SU-DHL-6 (cell line): Measurements from ENCODE around the gene ZBTB16.

Source experiments
- H2AFZ ChIP-seq: fragments of 200-600 bp; sonication (generic); 2 replicates; pipeline ENCODE4 v1.6.1; 2014; ENCODE audit warnings: low read depth, mild to moderate bottlenecking, moderate library complexity, mixed read lengths, antibody characterized with exemption, low read length; ENCODE audit not compliant: severe bottlenecking
- H3F3A ChIP-seq: fragments of 200-600 bp; shearing (Covaris generic); 2 replicates; pipeline ENCODE4 v1.6.0; 2016; ENCODE audit warnings: antibody characterized with exemption, mild to moderate bottlenecking; ENCODE audit not compliant: insufficient read depth
- H3K27ac ChIP-seq: fragments of 200-600 bp; sonication (generic); 2 replicates; pipeline ENCODE4 v1.5.1; 2016; ENCODE audit warnings: low read depth, mild to moderate bottlenecking, low read length, moderate library complexity, mixed read lengths
- H3K27me3 ChIP-seq: fragments of 200-600 bp; sonication (generic), shearing (Covaris generic); 2 replicates; pipeline ENCODE4 v1.6.0; 2014; ENCODE audit warnings: mild to moderate bottlenecking, low read length
- H3K36me3 ChIP-seq: fragments of 200-600 bp; sonication (generic); 2 replicates; pipeline ENCODE4 v1.6.1; 2014; ENCODE audit warnings: mild to moderate bottlenecking, low read length, mixed read lengths
- H3K4me2 ChIP-seq: fragments of 300-600, 200-600 bp; shearing (Covaris generic), sonication (generic); 2 replicates; pipeline ENCODE4 v1.6.0; 2014; ENCODE audit warnings: low read length, low read depth, mild to moderate bottlenecking; ENCODE audit not compliant: poor library complexity, severe bottlenecking
- H3K4me3 ChIP-seq: fragments of 200-600 bp; sonication (generic); 2 replicates; pipeline ENCODE4 v1.5.1; 2014; ENCODE audit warnings: antibody characterized with exemption, low read length, mild to moderate bottlenecking, mixed read lengths; ENCODE audit not compliant: insufficient read depth, poor library complexity, severe bottlenecking
- H3K79me2 ChIP-seq: fragments of 200-600 bp; sonication (generic); 2 replicates; pipeline ENCODE4 v1.6.1; 2014; ENCODE audit warnings: mild to moderate bottlenecking, low read length, moderate library complexity; ENCODE audit not compliant: insufficient read depth
- H3K9ac ChIP-seq: fragments of 200-600 bp; sonication (generic); 2 replicates; pipeline ENCODE4 v1.7.0; 2014; ENCODE audit warnings: mild to moderate bottlenecking, low read length
- H3K9me2 ChIP-seq: fragments of 200-600 bp; sonication (generic); replicated peaks from 2 replicates; pipeline ENCODE4 v1.6.1; 2014; ENCODE audit warnings: low read length; ENCODE audit not compliant: insufficient read depth
- H3K9me3 ChIP-seq: fragments of 200-600 bp; sonication (generic); 2 replicates; pipeline ENCODE4 v1.6.1; 2014; ENCODE audit warnings: low read length, mixed read lengths; ENCODE audit not compliant: insufficient read depth
- H4K20me1 ChIP-seq: fragments of 200-600 bp; sonication (generic); 2 replicates; pipeline ENCODE4 v1.6.1; 2014; ENCODE audit warnings: low read depth, mild to moderate bottlenecking, antibody characterized with exemption, low read length, moderate library complexity, mixed read lengths
- CTCF ChIP-seq: fragments of 200-600 bp; sonication (generic); IDR thresholded peaks from one replicate; pipeline ENCODE4 v1.5.1; 2017; ENCODE audit warnings: antibody characterized with exemption, mild to moderate bottlenecking, low read length, moderate library complexity; ENCODE audit not compliant: insufficient read depth, poor library complexity, severe bottlenecking
- EZH2phosphoT487 ChIP-seq: fragments of 200-600 bp; sonication (generic), shearing (Covaris generic); conservative IDR thresholded peaks from 2 replicates; pipeline ENCODE4 v1.6.1; 2018; ENCODE audit warnings: mild to moderate bottlenecking, antibody characterized with exemption, low read length, moderate library complexity, mixed read lengths

ZBTB16 gene

GRCh38 chr11:114147375-114148012 lies 88.0 kb downstream of the ZBTB16 start:
- Histone ChIP-seq H3K36me3 (no peaks in the 10 kb centered on the region), H3K27me3 (no peaks in the 10 kb centered on the region), H3F3A (no peaks in the 10 kb centered on the region), H3K27ac (no peak overlapping the region), H3K79me2 (no peaks in the 10 kb centered on the region), H3K4me2 (no peak overlapping the region), H4K20me1 (no peaks in the 10 kb centered on the region), H3K9me3 (no peaks in the 10 kb centered on the region), H2AFZ (no peak overlapping the region), H3K9ac (no peak overlapping the region), H3K9me2 (no peaks in the 10 kb centered on the region), H3K4me3 (no peak overlapping the region)
- TF ChIP-seq CTCF (no peak), EZH2phosphoT487 (no peak)

GRCh38 chr11:114148013-114148382 lies 88.5 kb downstream of the ZBTB16 start:
- Histone ChIP-seq H3K9me3 (no peaks in the 10 kb centered on the region), H3K9me2 (no peaks in the 10 kb centered on the region), H3K79me2 (no peaks in the 10 kb centered on the region), H3K27me3 (no peaks in the 10 kb centered on the region), H3F3A (no peaks in the 10 kb centered on the region), H4K20me1 (no peaks in the 10 kb centered on the region), H2AFZ (no peak overlapping the region), H3K4me3 (no peak overlapping the region), H3K4me2 (no peak overlapping the region), H3K36me3 (no peaks in the 10 kb centered on the region), H3K9ac (no peak overlapping the region), H3K27ac (no peak overlapping the region)
- no peak for TF ChIP-seq EZH2phosphoT487
- no peak for TF ChIP-seq CTCF

GRCh38 chr11:114149689-114150407 lies 90.3 kb downstream of the ZBTB16 start:
- Histone ChIP-seq H3K4me3 (no peak overlapping the region), H3K4me2 (no peak overlapping the region), H4K20me1 (no peaks in the 10 kb centered on the region), H3K36me3 (no peaks in the 10 kb centered on the region), H2AFZ (no peak overlapping the region), H3K27me3 (no peaks in the 10 kb centered on the region), H3F3A (no peaks in the 10 kb centered on the region), H3K79me2 (no peaks in the 10 kb centered on the region), H3K9me2 (no peaks in the 10 kb centered on the region), H3K9ac (no peak overlapping the region), H3K27ac (no peak overlapping the region), H3K9me3 (no peaks in the 10 kb centered on the region)
- TF ChIP-seq CTCF: no peak
- no peak for TF ChIP-seq EZH2phosphoT487
